Measurements from ENCODE around the gene IRX1.

The IRX1 gene

GRCh38 chr5:3607541-3608181, 12.0 kb downstream of the IRX1 start:
- no peak for DNase-seq
- peaks cover 100% of the 10 kb centered on the region for H3K27me3 ChIP-seq (ENCODE audit: insufficient read depth, low read depth, severe bottlenecking)
- peaks cover 18% of the 10 kb centered on the region for H3K9me3 ChIP-seq (ENCODE audit: severe bottlenecking)
- no peak for TF ChIP-seq CTCF (IDR thresholded peaks at IDR 0.05; ENCODE audit: low read depth, low read length)
- H3K36me3 ChIP-seq: no peaks in the 10 kb centered on the region
- no peak overlapping the region for H3K4me3 ChIP-seq (ENCODE audit: low read depth, low read length)
- no peak overlapping the region for H3K27ac ChIP-seq

- peaks cover 100% of the 10 kb centered on the region for H3K27me3 ChIP-seq (ENCODE audit: insufficient read depth, low read depth, severe bottlenecking)
- DNase-seq: no peak
- H3K36me3 ChIP-seq: no peaks in the 10 kb centered on the region
- H3K27ac ChIP-seq: no peak overlapping the region
- H3K4me3 ChIP-seq (ENCODE audit: low read depth, low read length): no peak overlapping the region
- no peak for TF ChIP-seq CTCF (IDR thresholded peaks at IDR 0.05; ENCODE audit: low read depth, low read length)
- peaks cover 11% of the 10 kb centered on the region for H3K9me3 ChIP-seq (ENCODE audit: severe bottlenecking)
Measured at GRCh38 chr5:3609120-3609681, 13.6 kb downstream of the IRX1 start.

GRCh38 chr5:3612591-3613042, 17.0 kb downstream of the IRX1 start:
- Histone ChIP-seq H3K4me3 (ENCODE audit: low read depth, low read length) (no peak overlapping the region), H3K9me3 (ENCODE audit: severe bottlenecking) (no peaks in the 10 kb centered on the region), H3K27me3 (ENCODE audit: insufficient read depth, low read depth, severe bottlenecking) (peaks cover 100% of the 10 kb centered on the region), H3K36me3 (no peaks in the 10 kb centered on the region), H3K27ac (no peak overlapping the region)
- no peak for DNase-seq
- TF ChIP-seq CTCF (IDR thresholded peaks at IDR 0.05; ENCODE audit: low read depth, low read length): no peak

GRCh38 chr5:3613726-3614125, 18.1 kb downstream of the IRX1 start:
- Histone ChIP-seq H3K4me3 (ENCODE audit: low read depth, low read length) (no peak overlapping the region), H3K36me3 (no peaks in the 10 kb centered on the region), H3K9me3 (ENCODE audit: severe bottlenecking) (no peaks in the 10 kb centered on the region), H3K27me3 (ENCODE audit: insufficient read depth, low read depth, severe bottlenecking) (peaks cover 100% of the 10 kb centered on the region), H3K27ac (no peak overlapping the region)
- no peak for DNase-seq
- TF ChIP-seq CTCF (IDR thresholded peaks at IDR 0.05; ENCODE audit: low read depth, low read length): no peak

GRCh38 chr5:3615217-3615616, 19.6 kb downstream of the IRX1 start:
- H3K4me3 ChIP-seq (ENCODE audit: low read depth, low read length): no peak overlapping the region
- H3K9me3 ChIP-seq (ENCODE audit: severe bottlenecking): no peaks in the 10 kb centered on the region
- no peak for DNase-seq
- TF ChIP-seq CTCF (IDR thresholded peaks at IDR 0.05; ENCODE audit: low read depth, low read length): no peak
- no peak overlapping the region for H3K27ac ChIP-seq
- peaks cover 100% of the 10 kb centered on the region for H3K27me3 ChIP-seq (ENCODE audit: insufficient read depth, low read depth, severe bottlenecking)
- H3K36me3 ChIP-seq: no peaks in the 10 kb centered on the region

- no peak for TF ChIP-seq CTCF (IDR thresholded peaks at IDR 0.05; ENCODE audit: low read depth, low read length)
- H3K27me3 ChIP-seq (ENCODE audit: insufficient read depth, low read depth, severe bottlenecking): peaks cover 100% of the 10 kb centered on the region
- H3K9me3 ChIP-seq (ENCODE audit: severe bottlenecking): no peaks in the 10 kb centered on the region
- H3K4me3 ChIP-seq (ENCODE audit: low read depth, low read length): no peak overlapping the region
- H3K36me3 ChIP-seq: no peaks in the 10 kb centered on the region
- no peak for DNase-seq
- H3K27ac ChIP-seq: no peak overlapping the region
Measured at GRCh38 chr5:3615829-3616228, 20.2 kb downstream of the IRX1 start.

Data from WERI-Rb-1 (cell line).